Measurements from ENCODE around the gene SLC17A7. TPM values are rescaled to one million over a fixed set of nuclear protein-coding genes. Genes with fewer than 3 reads are reported as not detected.

Gene SLC17A7
- total RNA-seq, 1 experiment from 2014 or later, result 1.8 TPM

DNA sequence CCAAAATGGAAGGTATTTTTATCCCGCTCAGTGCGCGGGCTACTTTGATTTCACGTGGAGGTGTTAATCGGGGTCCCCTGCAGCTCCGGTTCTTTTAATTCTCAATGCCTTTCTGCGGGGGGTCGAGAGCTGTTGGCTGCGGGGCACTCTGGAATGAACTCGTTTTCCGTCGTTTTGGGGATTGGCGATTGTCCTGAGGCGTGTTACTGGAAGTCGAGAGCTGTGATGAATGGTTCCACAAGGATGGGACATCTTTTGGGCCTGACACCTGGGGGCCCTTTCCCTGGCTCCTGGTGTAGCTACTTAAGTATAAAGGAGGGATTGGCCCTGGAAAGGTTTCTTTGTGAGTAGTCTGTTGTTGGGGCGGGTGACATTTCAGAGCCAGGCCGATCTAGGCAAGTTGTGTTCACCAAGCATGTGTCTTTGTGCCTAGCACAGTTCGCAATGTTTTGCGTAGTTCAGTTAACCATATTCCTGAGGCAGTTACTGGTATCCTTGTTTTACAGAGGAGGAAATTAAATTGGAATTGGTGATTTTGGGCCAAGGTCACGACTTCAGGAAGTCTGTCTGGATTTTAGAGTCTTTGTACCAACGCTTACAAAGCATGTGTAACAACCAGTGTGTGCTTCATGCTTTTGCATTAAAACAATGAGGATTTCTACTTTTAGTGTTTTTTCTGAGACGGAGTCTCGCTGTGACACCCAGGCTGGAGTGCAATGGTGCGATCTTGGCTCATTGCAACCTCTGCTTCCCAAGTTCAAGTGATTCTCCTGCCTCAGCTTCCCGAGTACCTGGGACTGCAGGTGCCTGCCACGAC lies 46.9 kb upstream of the SLC17A7 start:
- RAD21 ChIA-PET (ENCODE audit: low non-redundant PET in 1 of 2, low total read pairs in 2 of 2, uncharacterized antibody in 2 of 2, unreplicated experiment in 2 of 2), result interaction anchor here in 1 of 2 experiments (0.6 kb wide), 1 partner anchor 10 kb away, joined by 4 read pairs; no protein-coding TSS in a partner anchor
- H4K20me1 ChIP-seq (ENCODE audit: insufficient read depth), result peaks cover 19% of the 10 kb centered on the region; the same call in 1 of the 2 replicates
- CTCF ChIA-PET, result interaction anchor here (1.2 kb wide), 1 partner anchor 12 kb away, joined by 5 read pairs; no protein-coding TSS in a partner anchor
- H3K4me1 ChIP-seq (ENCODE audit: control insufficient read depth in 1 of 2, insufficient read depth in 2 of 2, low read length in 2 of 2), result peaks cover 10 to 47% of the 10 kb centered on the region in 2 experiments; a peak in 3 of 4 replicates
- ATAC-seq, result no peak
- H3K4me2 ChIP-seq (ENCODE audit: low read length), result peak overlapping the region; percentile 85
- H3K79me2 ChIP-seq (ENCODE audit: insufficient read depth, low read length), result peaks cover 43% of the 10 kb centered on the region
- no TSS peak for BruUV-seq (replicated peaks)
- H3K9me2 ChIP-seq (ENCODE audit: insufficient read depth), result no peaks in the 10 kb centered on the region
- H2AFZ ChIP-seq (ENCODE audit: low read depth, low read length, poor library complexity, severe bottlenecking), result no peak overlapping the region
- intact Hi-C loops (cut with micrococcal nuclease), result no loop called here
- no peak for DNase-seq (ENCODE audit: low read depth, low spot score)
- no peaks in the 10 kb centered on the region for H3K9me3 ChIP-seq (ENCODE audit: control insufficient read depth in 1 of 2, insufficient read depth in 1 of 2, low read depth in 1 of 2, low read length in 2 of 2)
- no peaks in the 10 kb centered on the region for H3K27me3 ChIP-seq (ENCODE audit: insufficient read depth, low read length)
- peak overlapping the region; percentile 99 to 100 for H3K4me3 ChIP-seq (replicated peaks in 1 of 2; ENCODE audit: low read depth in 1 of 2, low read length in 2 of 2)
- H3K9ac ChIP-seq (ENCODE audit: low read length), result peak overlapping the region; percentile 100
- H3K27ac ChIP-seq (ENCODE audit: low read depth, low read length), result peak overlapping the region; percentile 86
- no peak for TF ChIP-seq EZH2phosphoT487 (IDR thresholded peaks at IDR 0.05; ENCODE audit: borderline replicate concordance)
- peak; percentile 45; the same call in 1 of the 2 replicates for TF ChIP-seq POLR2AphosphoS5 (IDR thresholded peaks at IDR 0.05; ENCODE audit: low read depth, low read length)
- POLR2A ChIA-PET, result interaction anchor here (0.5 to 2.1 kb wide), 6 partner anchors 12 to 1151 kb away, joined by 3 to 8 read pairs (median 4); partner anchors contain the start of genes ALDH16A1 and PIH1D1
- peaks cover 21 to 47% of the 10 kb centered on the region in 2 experiments for H3K36me3 ChIP-seq (ENCODE audit: control insufficient read depth in 1 of 2, insufficient read depth in 2 of 2, low read length in 2 of 2)

DNA sequence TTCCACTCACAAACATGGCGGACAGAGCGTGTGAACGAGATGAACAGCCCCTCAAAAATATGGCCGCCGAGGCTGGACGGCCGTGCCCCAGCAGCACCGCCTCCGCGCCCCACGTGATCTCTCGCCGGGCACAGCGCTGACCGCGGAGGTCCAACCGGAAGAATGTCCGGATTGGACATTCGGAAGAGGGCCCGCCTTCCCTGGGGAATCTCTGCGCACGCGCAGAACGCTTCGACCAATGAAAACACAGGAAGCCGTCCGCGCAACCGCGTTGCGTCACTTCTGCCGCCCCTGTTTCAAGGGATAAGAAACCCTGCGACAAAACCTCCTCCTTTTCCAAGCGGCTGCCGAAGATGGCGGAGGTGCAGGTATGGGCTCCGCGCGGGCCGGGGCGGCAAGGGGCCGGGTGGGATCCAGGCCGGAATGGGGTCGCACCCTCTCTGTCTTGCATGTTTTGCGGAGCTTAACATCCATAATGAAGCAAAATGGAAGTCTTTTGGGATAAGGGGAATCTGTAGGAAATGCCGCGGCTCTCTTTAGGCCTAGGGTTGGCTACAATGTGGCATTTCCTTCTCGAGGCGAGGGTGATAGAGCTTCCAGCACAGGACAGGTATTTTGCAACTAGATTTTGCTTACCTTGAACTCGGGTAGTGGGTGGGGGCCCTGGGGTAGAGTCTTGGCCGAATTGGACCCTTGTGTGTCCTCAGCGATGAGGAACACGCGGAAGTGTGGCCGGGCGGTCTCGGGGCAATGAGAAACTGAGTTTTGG lies 46.1 kb upstream of the SLC17A7 start, which contains the start of gene RPL13A:
RPL13A (plus strand) TSS at position 332 of the 769 bp plus-strand sequence; CDS start at position 354, 22 bp downstream.
- H3K4me2 ChIP-seq (ENCODE audit: low read length), result peak within 1 kb of the TSS; percentile 85
- intact Hi-C loops (cut with micrococcal nuclease), result no loop called here
- H2AFZ ChIP-seq (ENCODE audit: low read depth, low read length, poor library complexity, severe bottlenecking), result no peak within 1 kb of the TSS
- H3K36me3 ChIP-seq (ENCODE audit: control insufficient read depth in 1 of 2, insufficient read depth in 2 of 2, low read length in 2 of 2), result peaks cover 21 to 47% of the 10 kb centered on the region in 2 experiments
- ATAC-seq (peak; percentile 88), DNase-seq (ENCODE audit: low read depth, low spot score) (peak; percentile 99)
- H3K4me3 ChIP-seq (replicated peaks in 1 of 2; ENCODE audit: low read depth in 1 of 2, low read length in 2 of 2), result peak within 1 kb of the TSS; percentile 99 to 100
- peaks cover 43% of the 10 kb centered on the region for H3K79me2 ChIP-seq (ENCODE audit: insufficient read depth, low read length)
- peaks cover 19% of the 10 kb centered on the region; the same call in 1 of the 2 replicates for H4K20me1 ChIP-seq (ENCODE audit: insufficient read depth)
- peaks cover 7 to 39% of the 10 kb centered on the region in 2 experiments; a peak in 3 of 4 replicates for H3K4me1 ChIP-seq (ENCODE audit: control insufficient read depth in 1 of 2, insufficient read depth in 2 of 2, low read length in 2 of 2)
- no peaks in the 10 kb centered on the region for H3K9me3 ChIP-seq (ENCODE audit: control insufficient read depth in 1 of 2, insufficient read depth in 1 of 2, low read depth in 1 of 2, low read length in 2 of 2)
- H3K9me2 ChIP-seq (ENCODE audit: insufficient read depth), result no peaks in the 10 kb centered on the region
- CTCF ChIA-PET, result no interaction called here
- RAD21 ChIA-PET (ENCODE audit: low non-redundant PET in 1 of 2, low total read pairs in 2 of 2, uncharacterized antibody in 2 of 2, unreplicated experiment in 2 of 2), result no interaction called here
- H3K9ac ChIP-seq (ENCODE audit: low read length), result peak within 1 kb of the TSS; percentile 100
- POLR2A ChIA-PET, result interaction anchor here (2.1 kb wide), 2 partner anchors 11 to 35 kb away, joined by 5 to 8 read pairs; partner anchors contain the start of gene PIH1D1
- H3K27ac ChIP-seq (ENCODE audit: low read depth, low read length), result peak within 1 kb of the TSS; percentile 86
- BruUV-seq (replicated peaks), result TSS peak; percentile 66
- H3K27me3 ChIP-seq (ENCODE audit: insufficient read depth, low read length), result no peaks in the 10 kb centered on the region
- peak; percentile 78; the same call in 1 of the 2 replicates for TF ChIP-seq ZFX (IDR thresholded peaks at IDR 0.05)
- TF ChIP-seq, protein P1, sequence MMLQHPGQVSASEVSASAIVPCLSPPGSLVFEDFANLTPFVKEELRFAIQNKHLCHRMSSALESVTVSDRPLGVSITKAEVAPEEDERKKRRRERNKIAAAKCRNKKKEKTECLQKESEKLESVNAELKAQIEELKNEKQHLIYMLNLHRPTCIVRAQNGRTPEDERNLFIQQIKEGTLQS (IDR thresholded peaks at IDR 0.05), result no peak
- TF ChIP-seq YY1 (IDR thresholded peaks at IDR 0.05; ENCODE audit: extremely low read depth, insufficient replicate concordance, low read depth, low read length), result peak; percentile 99
- no peak for TF ChIP-seq EZH2 (IDR thresholded peaks at IDR 0.05)
- TF ChIP-seq SIN3A (IDR thresholded peaks at IDR 0.05; ENCODE audit: low read depth), result peak; percentile 95
- peak; percentile 95 for TF ChIP-seq EGR1 (IDR thresholded peaks at IDR 0.05; ENCODE audit: low read depth)
- peak; percentile 98 for TF ChIP-seq POLR2A (IDR thresholded peaks at IDR 0.05; ENCODE audit: borderline replicate concordance, extremely low read depth, insufficient read depth, insufficient read length)
- TF ChIP-seq, protein P2, sequence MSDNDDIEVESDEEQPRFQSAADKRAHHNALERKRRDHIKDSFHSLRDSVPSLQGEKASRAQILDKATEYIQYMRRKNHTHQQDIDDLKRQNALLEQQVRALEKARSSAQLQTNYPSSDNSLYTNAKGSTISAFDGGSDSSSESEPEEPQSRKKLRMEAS (IDR thresholded peaks at IDR 0.05), result peak; percentile 83
- TF ChIP-seq ZNF274 (IDR thresholded peaks at IDR 0.05; ENCODE audit: low read depth, low read length), result no peak
- peak; percentile 92 for TF ChIP-seq TCF7L2 (IDR thresholded peaks at IDR 0.05; ENCODE audit: borderline replicate concordance, extremely low read depth, insufficient read depth, insufficient read length)
- TF ChIP-seq, protein P3, sequence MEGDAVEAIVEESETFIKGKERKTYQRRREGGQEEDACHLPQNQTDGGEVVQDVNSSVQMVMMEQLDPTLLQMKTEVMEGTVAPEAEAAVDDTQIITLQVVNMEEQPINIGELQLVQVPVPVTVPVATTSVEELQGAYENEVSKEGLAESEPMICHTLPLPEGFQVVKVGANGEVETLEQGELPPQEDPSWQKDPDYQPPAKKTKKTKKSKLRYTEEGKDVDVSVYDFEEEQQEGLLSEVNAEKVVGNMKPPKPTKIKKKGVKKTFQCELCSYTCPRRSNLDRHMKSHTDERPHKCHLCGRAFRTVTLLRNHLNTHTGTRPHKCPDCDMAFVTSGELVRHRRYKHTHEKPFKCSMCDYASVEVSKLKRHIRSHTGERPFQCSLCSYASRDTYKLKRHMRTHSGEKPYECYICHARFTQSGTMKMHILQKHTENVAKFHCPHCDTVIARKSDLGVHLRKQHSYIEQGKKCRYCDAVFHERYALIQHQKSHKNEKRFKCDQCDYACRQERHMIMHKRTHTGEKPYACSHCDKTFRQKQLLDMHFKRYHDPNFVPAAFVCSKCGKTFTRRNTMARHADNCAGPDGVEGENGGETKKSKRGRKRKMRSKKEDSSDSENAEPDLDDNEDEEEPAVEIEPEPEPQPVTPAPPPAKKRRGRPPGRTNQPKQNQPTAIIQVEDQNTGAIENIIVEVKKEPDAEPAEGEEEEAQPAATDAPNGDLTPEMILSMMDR (IDR thresholded peaks at IDR 0.05 in 2 of 3, conservative IDR thresholded peaks at IDR 0.05 in 1 of 3; ENCODE audit: borderline replicate concordance in 1 of 3, insufficient read depth in 1 of 3, low read depth in 2 of 3, low read length in 2 of 3), result no peak
- peak; percentile 99 for TF ChIP-seq POLR2AphosphoS5 (IDR thresholded peaks at IDR 0.05; ENCODE audit: low read depth, low read length)
- TF ChIP-seq FOSL1 (IDR thresholded peaks at IDR 0.05; ENCODE audit: low read depth), result no peak
- TF ChIP-seq JUND (IDR thresholded peaks at IDR 0.05), result no peak; the same call in none of the 2 replicates
